HEK293T (cell line): ENCODE measurements around the gene PSD2.

Source experiments
- CTCF ChIA-PET: fragments of 350-600 bp; formaldehyde crosslinking; extraction: SDS; loops from one replicate; lab custom pipeline; 2021; ENCODE audit warnings: antibody characterized with exemption, inconsistent platforms; lab: Yijun Ruan, JAX
- POLR2A ChIA-PET: fragments of 350-600 bp; formaldehyde crosslinking; extraction: SDS; loops from one replicate; lab custom pipeline; 2020; ENCODE audit warnings: antibody characterized with exemption, inconsistent platforms; lab: Yijun Ruan, JAX
- DNase-seq: peaks from one replicate; pipeline ENCODE4 v3.0.0; 2012; ENCODE audit warnings: mixed read lengths; ENCODE audit errors: extremely low spot score
- ARNT ChIP-seq: fragments of 450-650 bp; IDR thresholded peaks from 2 replicates; pipeline ENCODE4 v1.6.1; 2017; ENCODE audit warnings: mild to moderate bottlenecking
- BHLHE40 ChIP-seq: fragments of 450-650 bp; IDR thresholded peaks from 2 replicates; pipeline ENCODE4 v1.6.1; 2016; ENCODE audit warnings: mild to moderate bottlenecking, moderate library complexity, borderline replicate concordance
- CTBP1 ChIP-seq: fragments of 450-650 bp; IDR thresholded peaks from 2 replicates; pipeline ENCODE4 v1.6.1; 2016; ENCODE audit warnings: borderline replicate concordance
- ELF4 ChIP-seq: fragments of 450-650 bp; IDR thresholded peaks from 2 replicates; pipeline ENCODE4 v1.6.1; 2017; ENCODE audit warnings: antibody characterized with exemption
- FOXA1 ChIP-seq: fragments of 450-650 bp; IDR thresholded peaks from 2 replicates; pipeline ENCODE4 v1.6.1; 2016; ENCODE audit warnings: mild to moderate bottlenecking
- FOXK2 ChIP-seq: fragments of 450-650 bp; IDR thresholded peaks from 2 replicates; pipeline ENCODE4 v1.6.1; 2016; ENCODE audit warnings: mild to moderate bottlenecking
- FOXM1 ChIP-seq: fragments of 450-650 bp; IDR thresholded peaks from 2 replicates; pipeline ENCODE4 v1.6.1; 2017; ENCODE audit warnings: mild to moderate bottlenecking, borderline replicate concordance
- HDGF ChIP-seq: fragments of 450-650 bp; IDR thresholded peaks from 2 replicates; pipeline ENCODE4 v1.6.1; 2017; ENCODE audit warnings: antibody characterized with exemption, borderline replicate concordance
- L3MBTL2 ChIP-seq: fragments of 450-650 bp; conservative IDR thresholded peaks from 2 replicates; pipeline ENCODE4 v1.6.1; 2016; ENCODE audit warnings: mild to moderate bottlenecking
- LEF1 ChIP-seq: fragments of 450-650 bp; IDR thresholded peaks from 2 replicates; pipeline ENCODE4 v1.6.1; 2017; ENCODE audit warnings: mild to moderate bottlenecking, borderline replicate concordance
- NFRKB ChIP-seq: fragments of 450-650 bp; IDR thresholded peaks from 2 replicates; pipeline ENCODE4 v1.6.1; 2016; ENCODE audit warnings: mild to moderate bottlenecking, moderate library complexity
- PKNOX1 ChIP-seq: fragments of 450-650 bp; IDR thresholded peaks from 2 replicates; pipeline ENCODE4 v1.6.1; 2016
- SP1 ChIP-seq: fragments of 450-650 bp; IDR thresholded peaks from 2 replicates; pipeline ENCODE4 v1.6.1; 2017
- SUZ12 ChIP-seq: fragments of 450-650 bp; IDR thresholded peaks from 2 replicates; pipeline ENCODE4 v1.6.1; 2016; ENCODE audit warnings: mild to moderate bottlenecking
- TARDBP ChIP-seq: fragments of 450-650 bp; IDR thresholded peaks from 2 replicates; pipeline ENCODE4 v1.6.1; 2016
- ZNF384 ChIP-seq: fragments of 450-650 bp; IDR thresholded peaks from 2 replicates; pipeline ENCODE4 v1.6.1; 2016

The PSD2 gene

GRCh38 chr5:139872851-139873794 is 77.5 kb downstream of the PSD2 start:
- TF ChIP-seq FOXA1 (no peak), FOXK2 (no peak), ARNT (no peak), LEF1 (no peak), HDGF (no peak), TARDBP (no peak), BHLHE40 (no peak), ELF4 (no peak)
- CTCF ChIA-PET, result interaction anchor here (1.0 to 2.1 kb wide), 5 partner anchors 9 to 96 kb away, joined by 3 to 17 read pairs (median 11); no protein-coding TSS in a partner anchor
- no peak for DNase-seq
- POLR2A ChIA-PET, result no interaction called here

GRCh38 chr5:139875957-139876356 is 80.3 kb downstream of the PSD2 start:
- ChIA-PET CTCF (no interaction called here), POLR2A (no interaction called here)
- TF ChIP-seq ELF4 (no peak), ARNT (no peak), TARDBP (no peak), FOXK2 (no peak), FOXA1 (no peak), BHLHE40 (no peak), L3MBTL2 (no peak), NFRKB (no peak), HDGF (no peak), ZNF384 (no peak), CTBP1 (no peak), PKNOX1 (no peak), SP1 (no peak), LEF1 (no peak), FOXM1 (no peak), SUZ12 (no peak)
- DNase-seq, result no peak

GRCh38 chr5:139877129-139877597 is 81.6 kb downstream of the PSD2 start:
- ChIA-PET CTCF (no interaction called here), POLR2A (no interaction called here)
- DNase-seq, result no peak
- no peak for TF ChIP-seq HDGF
- no peak for TF ChIP-seq SP1
- TF ChIP-seq LEF1, result no peak
- TF ChIP-seq NFRKB, result no peak
- no peak for TF ChIP-seq ELF4
- no peak for TF ChIP-seq FOXA1
- TF ChIP-seq L3MBTL2, result no peak
- no peak for TF ChIP-seq FOXK2
- no peak for TF ChIP-seq BHLHE40
- TF ChIP-seq CTBP1, result no peak

- no peak for DNase-seq
- no peak for TF ChIP-seq ELF4
- TF ChIP-seq CTBP1, result no peak
- no peak for TF ChIP-seq SUZ12
- no peak for TF ChIP-seq ZNF384
- TF ChIP-seq SP1, result no peak
- no peak for TF ChIP-seq ARNT
- no peak for TF ChIP-seq FOXA1
- TF ChIP-seq BHLHE40, result no peak
- TF ChIP-seq L3MBTL2, result no peak
- TF ChIP-seq LEF1, result no peak
- TF ChIP-seq PKNOX1, result no peak
- TF ChIP-seq FOXM1, result no peak
- no peak for TF ChIP-seq NFRKB
- no peak for TF ChIP-seq FOXK2
- TF ChIP-seq TARDBP, result no peak
- TF ChIP-seq HDGF, result no peak
- ChIA-PET CTCF (interaction anchor here (1.2 kb wide), 1 partner anchor 91 kb away, joined by 3 read pairs; no protein-coding TSS in a partner anchor), POLR2A (no interaction called here)
Observed at GRCh38 chr5:139878093-139878492, 82.5 kb downstream of the PSD2 start.

GRCh38 chr5:139880416-139881142 is 85.0 kb downstream of the PSD2 start:
- DNase-seq, result peak; percentile 19
- TF ChIP-seq TARDBP, result no peak
- TF ChIP-seq BHLHE40, result no peak
- TF ChIP-seq FOXK2, result no peak
- TF ChIP-seq ZNF384, result no peak
- no peak for TF ChIP-seq SUZ12
- TF ChIP-seq CTBP1, result no peak
- TF ChIP-seq SP1, result no peak
- no peak for TF ChIP-seq HDGF
- TF ChIP-seq FOXA1, result no peak
- no peak for TF ChIP-seq ARNT
- TF ChIP-seq FOXM1, result no peak
- TF ChIP-seq L3MBTL2, result no peak
- ChIA-PET CTCF (interaction anchor here (0.6 to 5.6 kb wide), 5 partner anchors 20 to 110 kb away, joined by 3 to 28 read pairs (median 3); no protein-coding TSS in a partner anchor), POLR2A (interaction anchor here (0.8 kb wide), 1 partner anchor 15 kb away, joined by 3 read pairs; no protein-coding TSS in a partner anchor)
